ENCODE data around the gene ATP10D.

ATP10D gene

GRCh38 chr4:47598896-47599295, 113.8 kb downstream of the ATP10D start:
- no peak for DNase-seq

- DNase-seq, result no peak
These were observed 121.4 kb downstream of the ATP10D start for GRCh38 chr4:47606482-47606881.

- DNase-seq, result no peak
These were observed 127.3 kb downstream of the ATP10D start for GRCh38 chr4:47612116-47613023.

GRCh38 chr4:47615385-47615784, 130.3 kb downstream of the ATP10D start:
- no peak for DNase-seq

- no peak for DNase-seq
These were observed 132.5 kb downstream of the ATP10D start for GRCh38 chr4:47617607-47618006.

GRCh38 chr4:47619691-47620090, 134.6 kb downstream of the ATP10D start:
- no peak for DNase-seq

GRCh38 chr4:47621181-47621580, 136.1 kb downstream of the ATP10D start:
- DNase-seq, result no peak

GRCh38 chr4:47624031-47624441, 139.0 kb downstream of the ATP10D start:
- no peak for DNase-seq

- no peak for DNase-seq
These were observed 146.1 kb downstream of the ATP10D start for GRCh38 chr4:47631161-47631560.

- DNase-seq, result no peak
These were observed 154.5 kb downstream of the ATP10D start for GRCh38 chr4:47639531-47639930.

- no peak for DNase-seq
These were observed 155.8 kb downstream of the ATP10D start for GRCh38 chr4:47640911-47641310.

GRCh38 chr4:47641755-47642154, 156.7 kb downstream of the ATP10D start:
- DNase-seq, result no peak

- DNase-seq, result no peak
These were observed 157.2 kb downstream of the ATP10D start for GRCh38 chr4:47642191-47642830.

All from effector CD4-positive, alpha-beta T cell (primary cell).